ENCODE results near the gene PPP1R10.

The PPP1R10 gene

GRCh38 chr6:30618270-30618797 lies 1.3 kb upstream of the PPP1R10 start:
- DNase-seq, result no peak

DNA sequence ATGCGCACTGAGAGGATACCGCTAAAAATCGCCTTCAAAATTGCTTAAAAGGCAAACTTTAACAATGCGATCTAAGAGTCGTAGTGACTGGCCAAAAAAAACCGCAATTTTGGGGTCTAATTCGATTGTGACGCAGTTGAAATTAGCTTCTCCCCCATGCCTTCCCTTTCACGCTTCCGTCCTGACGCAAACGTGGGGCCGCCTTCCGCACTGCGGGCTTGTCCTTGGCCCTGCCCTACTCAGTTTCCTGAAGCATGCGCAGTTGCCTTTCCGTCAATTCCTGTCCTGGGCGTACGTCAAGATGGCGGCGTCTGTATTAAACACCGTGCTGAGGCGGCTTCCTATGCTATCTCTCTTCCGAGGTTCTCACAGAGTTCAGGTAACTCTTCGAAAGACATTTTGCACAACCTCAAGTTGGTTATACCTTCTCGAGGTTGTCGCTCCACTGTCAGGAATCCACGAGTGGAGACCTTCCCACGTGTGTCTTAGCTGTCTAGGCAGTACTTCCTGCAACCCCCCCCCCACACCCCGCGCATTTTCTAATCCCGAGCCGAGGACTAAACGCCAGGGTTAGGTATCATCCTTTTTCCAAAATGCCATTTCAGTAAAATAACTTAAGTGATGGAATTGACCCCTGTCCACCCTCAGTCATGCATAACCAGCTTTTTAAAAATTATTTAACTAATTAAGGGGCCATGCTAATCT lies 674 bp upstream of the PPP1R10 start, which contains the start of gene MRPS18B:
MRPS18B (plus strand) TSS at position 276 of the 705 bp plus-strand sequence; CDS start at position 302, 26 bp downstream.
- peak; percentile 80 for DNase-seq

DNA sequence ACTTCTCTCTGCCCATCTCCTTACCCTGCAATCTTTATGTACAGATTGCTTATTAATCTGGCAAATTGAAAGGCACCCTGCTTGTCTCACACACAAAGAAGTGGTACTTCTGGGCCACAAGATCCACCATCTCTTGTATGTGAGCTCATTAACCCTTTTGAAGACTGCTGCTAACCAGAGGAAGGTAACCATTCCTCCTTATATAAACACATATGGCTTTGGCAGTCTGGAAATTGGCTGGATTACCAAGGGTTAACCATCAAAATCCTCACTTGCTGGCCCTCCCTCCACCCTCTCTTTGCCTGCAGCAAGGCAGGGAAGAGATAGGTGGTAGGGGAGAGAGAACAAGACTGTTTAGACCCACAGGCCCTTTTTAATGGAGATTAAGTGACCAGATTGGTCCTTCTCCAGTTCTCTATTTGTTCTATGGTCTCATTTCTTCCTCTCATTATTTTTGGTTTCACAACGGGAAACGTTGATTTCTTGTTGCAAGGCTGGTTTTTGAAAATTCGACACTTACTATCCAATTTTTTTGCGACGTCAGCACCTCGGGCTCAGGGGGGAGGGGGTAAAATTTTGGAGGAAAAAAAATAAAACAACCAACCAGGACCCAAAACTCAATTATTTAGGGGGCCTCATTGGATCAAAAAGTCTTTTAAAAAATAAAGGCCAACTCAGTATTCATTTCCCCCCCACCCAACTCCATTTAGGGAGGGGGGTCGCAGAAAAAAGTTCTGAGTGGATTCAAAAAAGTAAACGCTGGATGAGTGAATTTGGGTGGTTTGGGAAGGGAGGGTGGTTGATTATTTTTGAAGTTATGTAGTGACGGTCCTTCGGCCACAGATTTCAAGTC lies 859 bp downstream of the PPP1R10 start:
- DNase-seq, result no peak

DNA sequence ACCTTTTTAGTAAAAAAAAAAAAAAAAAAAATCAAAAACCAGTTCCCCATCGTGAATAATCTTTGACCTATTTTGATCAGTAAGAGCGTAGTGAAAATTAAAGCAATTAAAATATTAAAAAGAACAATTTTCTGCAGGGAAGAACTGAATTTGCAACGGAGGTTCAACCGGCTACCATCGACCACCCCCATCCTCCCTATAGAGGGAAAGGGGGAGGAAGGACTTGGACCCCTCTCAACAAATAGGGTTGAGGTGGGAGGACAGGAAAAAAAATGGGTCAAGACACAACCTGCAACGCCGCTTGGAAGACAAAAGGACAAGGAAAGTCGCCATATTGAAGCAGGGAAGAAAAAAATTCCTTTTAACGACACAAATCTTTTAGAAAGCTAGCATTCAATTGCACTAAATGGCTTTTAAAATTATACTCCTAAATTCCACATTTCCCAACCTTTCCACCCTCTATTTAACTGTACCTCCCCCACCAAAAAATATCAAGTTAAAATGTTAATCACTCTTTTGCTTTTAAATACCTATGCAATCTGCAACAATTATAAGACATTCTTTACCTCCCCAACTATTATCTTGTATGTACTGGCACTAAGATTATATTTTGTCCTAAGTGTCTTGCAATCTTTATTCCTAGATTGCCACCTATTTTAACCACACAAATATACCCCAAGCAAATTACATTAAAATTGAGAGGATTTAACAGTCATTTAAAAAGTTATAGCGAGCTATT lies 1.7 kb downstream of the PPP1R10 start:
- DNase-seq, result peak; percentile 14

DNA sequence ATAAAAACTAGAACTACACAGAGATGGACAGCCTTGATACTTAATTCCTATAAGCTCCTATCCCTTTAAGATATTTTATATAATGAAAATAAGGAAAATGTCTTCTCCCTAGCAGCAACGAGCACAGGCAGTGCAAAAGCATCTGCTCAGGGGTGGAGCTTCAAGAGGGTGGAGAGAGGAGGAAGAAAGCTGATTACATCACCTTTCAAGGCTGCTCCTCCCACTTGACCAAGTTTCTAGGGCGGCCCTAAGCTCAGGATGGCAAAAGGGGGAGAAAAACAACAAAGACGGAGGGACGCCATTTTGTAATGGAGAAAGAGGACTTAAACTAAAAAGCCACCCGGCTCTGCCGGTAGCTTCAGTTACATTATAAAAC lies 2.2 kb downstream of the PPP1R10 start:
- peak; percentile 75 for DNase-seq

DNA sequence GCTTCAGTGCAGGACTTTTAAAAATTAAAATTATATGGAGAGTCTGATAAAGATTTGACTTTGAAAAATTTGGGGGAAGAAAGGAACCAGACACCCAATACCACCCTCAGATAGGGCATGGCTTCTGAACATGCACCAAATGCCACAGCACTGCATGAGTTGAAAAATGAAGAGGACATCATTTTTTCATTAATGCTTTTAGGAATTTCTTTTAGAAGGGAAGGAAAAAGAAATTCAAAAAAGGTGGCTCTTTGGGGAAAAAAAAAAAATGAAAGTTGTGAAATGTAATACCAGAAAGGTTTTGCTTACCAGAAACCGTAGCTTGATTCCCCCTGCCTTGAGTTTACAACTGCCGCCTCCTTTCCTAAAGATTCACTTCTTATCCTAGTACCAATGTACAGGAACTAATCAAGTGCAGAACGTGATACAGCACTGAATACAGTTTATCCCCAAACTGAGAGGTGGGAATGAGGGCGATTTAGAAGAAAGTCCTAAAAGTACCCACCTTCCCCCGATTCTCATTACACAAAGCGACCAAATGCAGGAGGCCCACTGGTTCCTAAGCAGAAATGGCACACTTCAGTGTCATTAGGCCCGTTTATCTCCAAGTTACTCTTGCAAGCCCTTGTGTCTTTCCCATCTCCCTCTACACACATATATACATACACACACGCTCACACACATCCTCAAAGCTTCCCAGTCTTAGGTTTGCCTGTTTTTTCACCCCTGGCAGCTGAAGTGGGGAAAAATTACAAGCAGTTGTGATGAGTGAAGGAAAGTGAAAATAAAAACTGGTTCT lies 2.8 kb downstream of the PPP1R10 start:
- no peak for DNase-seq

DNA sequence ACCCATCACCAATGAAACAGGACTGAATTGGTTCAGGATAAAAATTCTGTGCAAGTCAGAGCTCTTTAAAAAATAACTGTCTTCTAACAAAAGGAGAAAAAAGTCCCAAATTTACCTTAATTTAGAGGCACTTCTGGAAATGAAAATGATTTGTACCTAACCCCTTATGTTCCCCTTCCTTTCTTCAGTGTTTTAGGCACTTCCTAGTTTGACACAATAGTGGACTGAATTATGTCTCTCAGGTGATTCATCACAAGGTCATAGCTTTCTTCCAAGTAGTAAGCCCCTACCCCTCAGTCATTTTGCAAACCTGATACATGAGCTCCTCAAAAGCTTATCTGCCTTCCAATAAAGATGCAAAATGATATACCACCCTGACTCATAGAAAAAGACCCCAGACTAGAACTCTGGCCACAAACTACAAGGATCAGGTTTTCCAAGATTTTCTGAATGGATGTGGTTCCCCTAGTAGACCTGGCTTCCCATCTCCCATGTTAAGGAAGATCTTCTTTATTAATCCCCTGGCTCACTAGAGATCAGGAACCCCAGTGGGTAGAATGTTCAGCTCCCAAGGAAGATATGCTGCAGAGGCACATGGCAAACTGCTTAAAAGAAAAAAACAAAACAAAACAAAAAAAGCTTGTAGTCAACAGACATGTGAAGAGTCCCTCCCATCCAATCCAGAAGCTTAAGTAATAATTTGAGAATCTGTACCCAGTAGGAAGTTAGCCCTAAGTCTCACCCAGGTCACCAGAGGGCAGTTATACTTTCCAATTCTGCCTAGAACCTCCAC lies 3.6 kb downstream of the PPP1R10 start:
- DNase-seq, result no peak

- no peak for DNase-seq
Measured at GRCh38 chr6:30612687-30613248, 4.3 kb downstream of the PPP1R10 start.

GRCh38 chr6:30612213-30612612 lies 4.8 kb downstream of the PPP1R10 start:
- no peak for DNase-seq

DNA sequence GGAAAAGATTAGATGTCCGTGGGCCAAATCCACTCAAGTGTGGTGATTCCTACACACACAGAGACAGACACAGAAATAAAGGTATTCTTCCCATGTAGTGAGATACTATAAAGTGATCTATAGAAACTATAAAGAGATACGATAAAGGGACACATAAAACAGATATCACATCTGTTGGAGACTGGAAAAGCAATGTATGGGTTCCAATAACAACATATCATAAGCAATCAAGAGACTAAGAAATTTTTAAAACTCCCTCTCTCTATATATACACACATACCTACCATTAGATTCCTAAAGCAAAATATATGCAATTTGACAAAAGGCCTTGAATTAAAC lies 5.2 kb downstream of the PPP1R10 start:
- DNase-seq, result no peak

DNA sequence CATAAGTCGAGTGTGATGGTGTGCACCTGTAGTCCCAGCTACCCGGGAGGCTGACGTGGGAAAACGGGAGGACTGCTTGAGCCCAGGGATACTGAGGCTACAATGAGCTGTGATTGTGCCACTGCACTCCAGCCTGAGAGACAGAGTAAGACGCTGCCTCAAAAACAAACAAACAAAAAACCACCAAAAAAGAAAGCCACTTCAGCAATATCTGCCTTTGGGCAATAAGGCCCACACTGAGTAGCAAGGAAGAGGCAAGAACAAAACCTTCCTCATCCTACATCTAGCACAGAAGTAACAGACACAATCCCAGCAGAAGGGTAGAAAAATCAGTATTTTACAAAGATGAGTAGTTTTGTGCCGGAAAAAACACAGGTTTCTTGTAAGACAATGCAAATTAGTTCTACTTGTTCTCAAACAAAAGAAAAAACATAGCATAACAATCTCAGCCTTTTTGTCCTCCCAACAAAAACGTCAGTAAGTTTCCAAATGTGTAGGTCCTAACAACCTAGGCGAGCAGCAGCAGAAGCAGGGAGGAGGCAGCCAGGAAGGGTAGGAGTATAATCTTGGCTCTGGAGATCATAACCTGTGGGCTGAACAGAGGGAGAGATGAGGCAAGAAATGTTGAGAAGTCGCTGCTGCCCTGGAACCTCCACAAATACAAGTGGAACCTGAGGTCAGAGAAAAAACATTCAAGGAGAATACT lies 5.7 kb downstream of the PPP1R10 start:
- DNase-seq, result no peak

GRCh38 chr6:30610065-30610464 lies 7.0 kb downstream of the PPP1R10 start:
- no peak for DNase-seq

GRCh38 chr6:30603961-30604360 lies 13.1 kb downstream of the PPP1R10 start:
- no peak for DNase-seq

DNA sequence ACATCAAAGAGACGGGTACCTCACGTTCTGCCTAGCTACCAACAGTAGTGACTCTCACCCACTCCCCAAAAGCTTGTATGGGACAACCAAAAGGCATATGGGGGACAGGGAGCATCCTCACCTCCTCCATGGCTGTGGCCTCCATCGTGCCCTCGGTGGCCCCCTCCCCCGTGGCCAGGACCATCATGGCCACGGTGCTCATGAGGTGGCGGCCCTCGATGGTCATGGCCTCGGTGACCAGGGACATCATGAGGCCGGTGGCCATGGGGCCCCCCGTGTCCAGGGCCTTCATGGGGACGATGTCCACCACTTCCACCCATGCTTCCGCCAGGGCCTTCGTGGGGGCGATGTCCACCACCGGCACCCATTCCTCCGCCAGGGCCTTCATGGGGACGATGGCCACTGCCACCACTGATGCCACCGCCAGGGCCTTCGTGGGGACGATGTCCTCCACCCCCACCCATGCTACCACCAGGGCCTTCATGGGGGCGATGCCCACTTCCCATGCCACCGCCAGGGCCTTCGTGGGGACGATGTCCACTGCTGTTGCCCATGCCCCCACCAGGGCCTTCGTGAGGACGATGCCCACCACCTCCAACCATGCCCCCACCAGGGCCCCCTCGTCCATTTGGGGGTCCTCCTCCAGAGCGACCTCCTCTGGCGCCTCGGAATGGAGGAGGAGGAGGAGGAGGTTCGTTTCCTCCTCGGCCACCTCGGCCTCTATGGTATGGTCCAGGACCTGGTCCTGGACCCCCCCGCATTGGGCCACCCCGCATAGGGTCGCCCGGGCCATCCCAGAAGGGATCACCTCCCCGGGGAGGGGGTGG lies 15.0 kb downstream of the PPP1R10 start:
- no peak for DNase-seq

DNA sequence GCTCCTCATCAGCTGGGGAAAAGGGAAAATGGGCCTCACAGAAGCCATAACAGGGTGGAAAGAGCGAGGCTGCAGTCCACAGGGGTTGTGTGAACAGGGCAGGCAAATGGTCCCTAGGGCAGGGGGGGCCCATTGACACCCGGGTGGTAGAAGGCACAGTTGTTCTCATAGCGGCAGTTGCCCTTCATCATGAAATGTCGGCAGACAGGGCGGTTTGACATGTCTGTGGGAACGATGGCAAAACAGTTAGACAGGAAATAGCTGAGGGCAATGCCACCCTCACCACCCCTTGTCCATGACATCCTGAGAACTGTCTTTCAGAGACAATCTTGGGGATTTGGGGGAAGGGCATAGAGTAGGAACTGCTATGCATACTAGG lies 15.6 kb downstream of the PPP1R10 start:
- no peak for DNase-seq

DNA sequence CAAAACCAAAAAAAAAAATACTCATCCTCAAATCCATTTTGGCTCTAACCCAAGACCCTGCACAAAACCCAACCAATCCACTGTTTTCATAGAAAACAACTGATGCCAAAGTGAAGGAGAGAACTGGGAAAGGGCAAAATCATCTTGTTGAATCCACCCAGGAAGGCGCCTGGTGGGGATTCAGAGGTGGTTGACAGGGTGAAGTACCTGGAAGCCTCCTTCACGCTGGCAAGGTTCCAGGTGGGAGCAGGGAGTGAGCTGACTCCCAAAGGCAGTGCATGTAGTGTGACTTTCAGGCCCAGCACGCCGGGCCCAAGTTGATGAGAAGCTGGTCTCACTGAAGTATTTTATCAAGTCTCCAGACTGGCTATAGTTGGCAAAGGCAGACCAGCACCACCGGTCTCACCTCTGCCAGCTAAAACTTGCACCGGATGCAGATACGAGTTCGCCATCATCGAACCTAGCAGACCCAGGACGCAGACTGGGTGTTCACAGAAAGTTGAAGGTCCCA lies 16.5 kb downstream of the PPP1R10 start:
- DNase-seq, result no peak

DNA sequence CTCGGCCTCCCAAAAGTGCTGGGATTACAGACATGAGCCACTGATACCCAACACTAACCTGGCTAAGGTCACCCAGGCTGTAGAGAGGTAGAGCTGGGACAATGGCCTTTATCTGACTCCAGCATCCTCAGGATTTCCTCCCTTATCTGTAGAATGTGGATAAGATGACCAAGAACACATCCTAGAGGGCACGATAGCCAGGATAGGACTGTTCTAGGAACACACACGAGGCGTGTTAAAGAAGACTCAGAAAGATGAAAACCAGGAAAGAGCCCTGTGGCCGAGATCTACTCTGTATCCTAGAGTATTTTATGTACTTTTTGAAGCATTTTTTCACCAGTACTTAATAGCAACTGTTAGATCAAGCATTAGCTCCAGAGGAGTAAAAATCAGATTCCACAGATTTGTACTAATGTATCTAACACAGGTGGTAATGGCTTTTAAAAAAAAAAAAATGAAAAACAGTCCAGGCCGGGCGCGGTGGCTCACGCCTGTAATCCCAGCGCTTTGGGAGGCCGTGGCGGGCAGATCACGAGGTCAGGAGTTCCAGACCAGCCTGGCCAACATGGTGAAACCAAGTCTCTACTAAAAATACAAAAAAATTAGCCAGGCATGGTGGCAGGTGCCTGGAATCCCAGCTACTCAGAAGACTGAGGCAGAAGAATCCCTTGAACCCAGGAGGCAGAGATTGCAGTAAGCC lies 17.3 kb downstream of the PPP1R10 start:
- DNase-seq, result no peak

- no peak for DNase-seq
Measured at GRCh38 chr6:30598912-30599624, 18.0 kb downstream of the PPP1R10 start.
